Fibroblast of pulmonary artery (primary cell): Measurements from ENCODE around the gene NRTN.

Source experiments
- DNase-seq: peaks from one replicate; pipeline ENCODE4 v3.0.0-alpha.2; 2010; ENCODE audit warnings: low read depth
- H3K4me3 ChIP-seq: replicated peaks from 2 replicates; pipeline ENCODE4 v1.5.1; 2011; ENCODE audit warnings: low read depth, mild to moderate bottlenecking, control low read depth, low read length, moderate library complexity
- CTCF ChIP-seq: IDR thresholded peaks from 2 replicates; pipeline ENCODE4 v1.5.1; 2011; ENCODE audit warnings: mild to moderate bottlenecking, control low read depth, low read length, inconsistent platforms; ENCODE audit errors: missing control alignments

The NRTN gene

GRCh38 chr19:5806905-5807304 lies 2.0 kb downstream of the NRTN start:
- no peak overlapping the region for H3K4me3 ChIP-seq
- no peak for TF ChIP-seq CTCF

GRCh38 chr19:5808120-5808816 lies 3.4 kb downstream of the NRTN start:
- no peak for TF ChIP-seq CTCF
- H3K4me3 ChIP-seq, result no peak overlapping the region
- no peak for DNase-seq

More at GRCh38 chr19:5806905-5807304, 2.0 kb downstream of the NRTN start:
- DNase-seq, result no peak

DNA sequence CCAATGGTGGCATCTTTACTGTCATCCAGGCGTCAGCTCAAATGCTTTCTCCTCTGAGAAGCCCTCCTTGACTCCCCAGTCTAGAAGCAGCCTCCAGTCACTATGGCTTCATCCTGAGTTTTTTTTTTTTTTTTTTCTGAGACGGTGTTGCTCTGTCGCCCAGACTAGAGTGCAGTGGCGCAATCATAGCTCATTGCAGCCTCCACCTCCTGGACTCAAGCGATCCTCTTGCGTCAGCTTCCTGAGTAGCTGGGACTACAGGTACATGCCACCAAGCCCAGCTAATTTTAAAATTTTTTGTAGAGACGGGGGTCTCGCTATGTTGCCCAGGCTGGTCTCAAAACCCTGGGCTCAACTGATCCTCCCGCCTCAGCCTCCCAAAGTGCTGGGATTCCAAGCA lies 4.2 kb downstream of the NRTN start:
- no peak for TF ChIP-seq CTCF
- no peak overlapping the region for H3K4me3 ChIP-seq
- DNase-seq, result no peak

GRCh38 chr19:5809469-5809868 lies 4.6 kb downstream of the NRTN start:
- no peak overlapping the region for H3K4me3 ChIP-seq
- TF ChIP-seq CTCF, result no peak
- DNase-seq, result no peak

GRCh38 chr19:5811117-5811516 lies 6.2 kb downstream of the NRTN start:
- no peak overlapping the region for H3K4me3 ChIP-seq
- TF ChIP-seq CTCF, result no peak
- no peak for DNase-seq

GRCh38 chr19:5814123-5814851 lies 9.4 kb downstream of the NRTN start:
- no peak for TF ChIP-seq CTCF
- DNase-seq, result no peak
- H3K4me3 ChIP-seq, result no peak overlapping the region
